ENCODE measurements around the gene C1QTNF8.

C1QTNF8 gene

GRCh38 chr16:1045310-1045992, 50.6 kb downstream of the C1QTNF8 start:
- DNase-seq (ENCODE audit: low read depth in 2 of 2): no peak

DNA sequence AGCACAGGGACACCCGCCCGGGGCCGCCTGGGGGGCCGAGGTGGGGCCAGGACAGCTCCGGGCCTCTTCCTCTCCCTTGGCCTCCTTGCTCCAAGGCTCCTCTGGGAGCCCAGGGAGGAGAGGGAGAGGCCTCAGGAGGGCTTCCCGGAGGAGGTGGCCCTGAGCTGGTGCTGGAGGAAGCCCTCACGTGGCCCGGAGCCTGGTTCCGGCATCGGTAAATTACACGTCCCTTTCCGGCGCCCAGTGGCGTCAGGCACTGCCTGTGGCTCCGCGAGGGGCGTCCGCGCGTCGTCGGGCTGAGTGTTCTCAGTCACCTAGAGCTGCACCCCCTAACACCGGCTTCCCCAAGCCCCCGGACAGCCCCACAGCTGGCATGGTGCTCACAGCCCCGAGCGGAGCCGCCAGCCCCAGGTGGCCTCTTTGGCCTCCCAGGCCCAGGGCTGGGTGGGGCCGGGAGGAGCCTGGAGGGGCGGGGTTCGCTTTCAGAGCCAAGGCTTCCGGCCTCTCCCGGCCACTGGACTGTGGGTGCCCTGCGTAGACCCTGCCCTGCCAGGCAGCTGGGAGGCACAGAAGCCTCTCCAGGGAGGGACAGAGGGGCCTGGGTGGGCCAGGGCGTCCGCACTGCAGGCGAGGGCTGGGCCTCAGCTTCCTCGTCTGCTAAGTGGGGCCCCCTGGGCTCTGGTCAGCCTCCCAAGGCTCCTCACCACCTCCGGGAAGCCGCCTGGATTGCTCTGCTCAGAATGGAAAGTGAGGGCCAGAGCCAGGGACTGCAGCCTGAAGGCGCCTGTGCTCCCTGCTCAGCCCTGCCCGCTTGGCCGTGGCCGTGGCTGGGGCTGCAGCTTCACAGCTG, 51.4 kb downstream of the C1QTNF8 start:
- no peak for DNase-seq (ENCODE audit: low read depth in 2 of 2)

- DNase-seq (ENCODE audit: low read depth in 2 of 2): no peak
These were observed 52.1 kb downstream of the C1QTNF8 start for GRCh38 chr16:1043881-1044451.

- DNase-seq (ENCODE audit: low read depth in 2 of 2): no peak
These were observed 53.2 kb downstream of the C1QTNF8 start for GRCh38 chr16:1042866-1043265.

- DNase-seq (ENCODE audit: low read depth in 2 of 2): no peak
These were observed 53.8 kb downstream of the C1QTNF8 start for GRCh38 chr16:1042049-1042744.

- no peak for DNase-seq (ENCODE audit: low read depth in 2 of 2)
These were observed 55.7 kb downstream of the C1QTNF8 start for GRCh38 chr16:1040346-1040745.

DNA sequence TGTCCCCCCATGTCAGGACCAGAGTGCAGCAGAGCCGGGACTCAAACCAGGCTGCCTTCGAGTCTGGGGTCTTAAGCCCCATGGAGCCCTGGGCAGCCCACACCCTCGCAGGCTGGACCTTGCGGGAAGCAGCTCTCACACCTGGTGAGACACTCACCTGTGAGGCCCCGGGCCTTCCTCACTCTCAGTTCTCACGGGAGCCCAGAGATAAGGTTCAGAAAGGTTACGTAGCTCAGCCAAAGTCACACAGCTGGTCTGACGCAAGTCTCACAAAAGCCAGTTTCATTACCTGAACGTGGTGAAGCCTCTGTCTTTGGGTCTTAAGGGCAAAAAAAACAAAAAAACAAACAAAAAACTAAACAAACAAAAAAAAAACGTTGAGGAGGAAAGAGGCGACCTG, 56.3 kb downstream of the C1QTNF8 start:
- DNase-seq (ENCODE audit: low read depth in 2 of 2): no peak

DNA sequence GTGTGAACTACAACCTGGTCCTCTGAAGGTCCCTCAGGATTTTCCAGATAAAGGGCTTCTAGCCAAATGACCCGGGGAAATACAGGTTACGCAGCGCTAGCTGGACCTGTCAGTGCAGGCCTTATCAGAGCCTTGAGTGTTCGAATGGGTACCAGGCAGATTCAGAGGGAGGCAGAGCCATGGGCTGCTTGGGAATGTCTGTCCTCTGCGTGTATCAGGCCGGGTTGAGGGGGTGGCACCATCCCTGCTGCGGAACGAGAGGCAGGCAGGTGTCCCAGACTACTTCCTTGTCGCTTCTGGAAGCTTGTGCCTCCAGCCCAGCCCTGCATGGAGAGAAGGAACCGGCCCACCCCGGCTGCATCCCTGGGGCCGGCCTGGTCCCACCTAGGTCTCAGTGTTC, 57.1 kb downstream of the C1QTNF8 start:
- DNase-seq (ENCODE audit: low read depth in 2 of 2): no peak
